AG08396 (cell line): Measurements from ENCODE around the gene TMEM271.
"Not testable (repeated sequence)": the region's sequence is repeated elsewhere in the genome, so short reads cannot be mapped to it uniquely, and the experiment has no call there.

ENCODE experiments used
- DNase-seq: peaks from one replicate; pipeline ENCODE4 v3.0.0; 2012; ENCODE audit warnings: low spot score, mixed read lengths

TMEM271 gene

GRCh38 chr4:610411-611261, 34.5 kb upstream of the TMEM271 start:
- DNase-seq: no peak

GRCh38 chr4:609400-610050, 33.4 kb upstream of the TMEM271 start:
- DNase-seq: no peak

GRCh38 chr4:608236-608635, 32.1 kb upstream of the TMEM271 start:
- DNase-seq: no peak

- DNase-seq: no peak
Observed at GRCh38 chr4:605702-606425, 29.8 kb upstream of the TMEM271 start.

- no peak for DNase-seq
Observed at GRCh38 chr4:604131-604530, 28.0 kb upstream of the TMEM271 start.

- DNase-seq: no peak
Observed at GRCh38 chr4:602559-602942, 26.5 kb upstream of the TMEM271 start.

GRCh38 chr4:601612-602558, 25.8 kb upstream of the TMEM271 start:
- DNase-seq: no peak

- DNase-seq: no peak
Observed at GRCh38 chr4:600850-601515, 24.9 kb upstream of the TMEM271 start.

- DNase-seq: no peak
Observed at GRCh38 chr4:600166-600565, 24.1 kb upstream of the TMEM271 start.

- no peak for DNase-seq
Observed at GRCh38 chr4:598925-599324, 22.8 kb upstream of the TMEM271 start.

- DNase-seq: no peak
Observed at GRCh38 chr4:592825-593520, 16.9 kb upstream of the TMEM271 start.

GRCh38 chr4:592178-592577, 16.1 kb upstream of the TMEM271 start:
- not testable (repeated sequence) for DNase-seq

GRCh38 chr4:590313-590841, 14.3 kb upstream of the TMEM271 start:
- DNase-seq: no peak

- DNase-seq: no peak
Observed at GRCh38 chr4:589219-589963, 13.3 kb upstream of the TMEM271 start.

- DNase-seq: no peak
Observed at GRCh38 chr4:588351-588849, 12.3 kb upstream of the TMEM271 start.

GRCh38 chr4:587671-588350, 11.7 kb upstream of the TMEM271 start:
- no peak for DNase-seq

GRCh38 chr4:583820-584219, 7.7 kb upstream of the TMEM271 start:
- DNase-seq: no peak

GRCh38 chr4:581753-582361, 5.8 kb upstream of the TMEM271 start:
- no peak for DNase-seq
